HepG2 (cell line): ENCODE measurements around the gene SETD1A. TPM values are rescaled to one million over a fixed set of nuclear protein-coding genes. Genes with fewer than 3 reads are reported as not detected.

ENCODE experiments used
- ATAC-seq: fragments of 200-7000 bp; cut with Tn5 transposase; 3 replicates; pipeline ENCODE4 v1.9.1; 2020; ENCODE audit warnings: mild to moderate bottlenecking, moderate library complexity
- BruUV-seq: library from RNA; stranded (reverse); fragments of 400-500 nt; replicated peaks from 2 replicates; lab custom pipeline; 2021; lab: Mats Ljungman, UMichigan
- CTCF ChIA-PET: fragments of 300-600 bp; formaldehyde crosslinking; extraction: SDS; loops from one replicate; lab custom pipeline; 2021; ENCODE audit warnings: low total read pairs, inconsistent platforms, low intra/inter-chr PET ratio; lab: Yijun Ruan, JAX
- POLR2A ChIA-PET: fragments of 350-600 bp; sonication (Branson Sonifier 250); formaldehyde crosslinking; loops from one replicate; lab custom pipeline; 2020; ENCODE audit warnings: antibody characterized with exemption, inconsistent platforms; lab: Yijun Ruan, JAX
- DNase-seq: peaks from one replicate; pipeline ENCODE4 v3.0.0-alpha.2; 2015; ENCODE audit warnings: low spot score
- FAIRE-seq: peaks from 3 replicates; lab custom pipeline; 2011; peaks lifted over from hg19 to GRCh38; lab: Jason Lieb, UNC
- H2AFZ ChIP-seq: one replicate; pipeline ENCODE4 v1.6.1; 2011; ENCODE audit warnings: low read length, inconsistent platforms
- H3K27ac ChIP-seq: fragments of 300-600 bp; 3 replicates; pipeline ENCODE4 v1.8.0; 2011; ENCODE audit warnings: mixed run types, mild to moderate bottlenecking, mixed read lengths, low read length, inconsistent platforms; ENCODE audit not compliant: insufficient read depth; ENCODE audit errors: extremely low read length
- H3K27me3 ChIP-seq, 2 experiments: fragments of 200-600 bp in 1 of 2; 2 replicates in 1 of 2; 3 replicates in 1 of 2; pipeline versions ENCODE4 v1.6.0 to v1.8.0; 2011; ENCODE audit warnings: low read length in 2 of 2, mild to moderate bottlenecking in 2 of 2, moderate library complexity in 2 of 2, inconsistent platforms in 1 of 2; ENCODE audit not compliant: insufficient read depth in 2 of 2, control insufficient read depth in 1 of 2
- H3K36me3 ChIP-seq, 2 experiments: fragments of 200-600 bp in 1 of 2; replicated peaks in 1 of 2; 2 replicates in 1 of 2; 3 replicates in 1 of 2; pipeline versions ENCODE4 v1.5.1 to v1.8.0; 2011; ENCODE audit warnings: low read length in 2 of 2, inconsistent platforms in 1 of 2; ENCODE audit not compliant: insufficient read depth in 2 of 2, control insufficient read depth in 1 of 2
- H3K4me1 ChIP-seq: 2 replicates; pipeline ENCODE4 v1.5.1; 2012; ENCODE audit warnings: low read length, inconsistent platforms; ENCODE audit not compliant: insufficient read depth
- H3K4me2 ChIP-seq: 2 replicates; pipeline ENCODE4 v1.6.0; 2011; ENCODE audit warnings: low read depth, low read length, inconsistent platforms
- H3K4me3 ChIP-seq, 3 experiments: fragments of 200-600 bp in 1 of 3; sonication (generic), shearing (Covaris generic) in 1 of 3; replicated peaks in 1 of 3; 2 replicates each; pipeline ENCODE4 v1.5.1; 2011 to 2016; ENCODE audit warnings: low read length in 3 of 3, inconsistent platforms in 2 of 3, low read depth in 2 of 3, mild to moderate bottlenecking in 2 of 3, control low read depth in 1 of 3, mixed read lengths in 1 of 3; ENCODE audit not compliant: insufficient read depth in 1 of 3
- H3K79me2 ChIP-seq: one replicate; pipeline ENCODE4 v1.6.1; 2011; ENCODE audit warnings: low read length, inconsistent platforms; ENCODE audit not compliant: insufficient read depth
- H3K9ac ChIP-seq: 2 replicates; pipeline ENCODE4 v1.6.0; 2011; ENCODE audit warnings: mild to moderate bottlenecking, low read depth, low read length, inconsistent platforms; ENCODE audit not compliant: insufficient read depth
- H3K9me3 ChIP-seq: 2 replicates; pipeline ENCODE4 v1.5.1; 2012; ENCODE audit warnings: mild to moderate bottlenecking, low read length
- H4K20me1 ChIP-seq: 2 replicates; pipeline ENCODE4 v1.6.0; 2011; ENCODE audit warnings: inconsistent platforms, mild to moderate bottlenecking, low read length, moderate library complexity; ENCODE audit not compliant: insufficient read depth
- AKNA ChIP-seq: sonication (generic); formaldehyde crosslinking; IDR thresholded peaks from 2 replicates; pipeline ENCODE4 v1.4.0; 2020; ENCODE audit warnings: missing genetic modification reagents, borderline replicate concordance
- HNF1B ChIP-seq: sonication (generic); formaldehyde crosslinking; IDR thresholded peaks from 2 replicates; pipeline ENCODE4 v1.5.1; 2020; ENCODE audit warnings: mild to moderate bottlenecking, moderate library complexity, missing genetic modification reagents
- KLF16 ChIP-seq, 2 experiments: sonication (generic) in 1 of 2; formaldehyde crosslinking in 1 of 2; IDR thresholded peaks; 2 replicates each; pipeline versions ENCODE4 v1.6.1 to v1.8.0; 2016 to 2023; ENCODE audit warnings: missing genetic modification reagents in 2 of 2, missing compliant biosample characterization in 1 of 2
- LBX2 ChIP-seq: sonication (generic); formaldehyde crosslinking; IDR thresholded peaks from 2 replicates; pipeline ENCODE4 v1.5.0; 2020; ENCODE audit warnings: missing genetic modification reagents, mild to moderate bottlenecking, borderline replicate concordance
- YY1 ChIP-seq: IDR thresholded peaks from 2 replicates; pipeline ENCODE4 v1.6.1; 2011; ENCODE audit warnings: low read length, low read depth, moderate library complexity, mild to moderate bottlenecking; ENCODE audit not compliant: insufficient read depth, insufficient replicate concordance
- ZNF777 ChIP-seq: sonication (generic); formaldehyde crosslinking; IDR thresholded peaks from 2 replicates; pipeline ENCODE4 v1.4.0; 2020; ENCODE audit warnings: missing genetic modification reagents
- ZNF800 ChIP-seq: sonication (generic); formaldehyde crosslinking; IDR thresholded peaks from 2 replicates; pipeline ENCODE4 v1.4.0; 2020; ENCODE audit warnings: missing genetic modification reagents
- WGBS: methylation state at CpG from one replicate; pipeline ENCODE4 v1.1.6; 2017; ENCODE audit warnings: low lambda C conversion rate; 5-methylcytosine and 5-hydroxymethylcytosine counted together
- in situ Hi-C: cut with HindIII; loops from 2 replicates; pipeline ENCODE4 v1.10.0; 2017; ENCODE audit warnings: low pct_unique_long_range_greater_than_20kb; ENCODE audit not compliant: extremely low pct_ligation_motif_present
- intact Hi-C: fragments of 100-400 bp; cut with micrococcal nuclease; formaldehyde crosslinking; loops from one replicate; pipeline ENCODE4 v1.10.0; 2022; ENCODE audit not compliant: unreplicated experiment
- polyA plus RNA-seq, 8 experiments: library from polyadenylated mRNA; depleted of rRNA in 3 of 8; stranded (reverse) in 7 of 8; unstranded in 1 of 8; fragments of >200 nt; fragmentation: Illumina TruSeq in 4 of 8; extraction: Trizol in 4 of 8; gene quantifications; 2 replicates each; pipeline versions ENCODE4 v1.2.1 to v1.2.3, GENCODE V29; 2011 to 2016; ENCODE audit warnings: low read depth in 4 of 8, missing spikeins in 1 of 8, mixed read lengths in 1 of 8; ENCODE audit not compliant: insufficient read depth in 1 of 8
- total RNA-seq, 5 experiments: library from RNA; depleted of rRNA; stranded (reverse); fragments of >200 nt; fragmentation: Illumina TruSeq; extraction: Trizol; gene quantifications; 2 replicates each; pipeline ENCODE4 v1.2.3, GENCODE V29; 2016; ENCODE audit warnings: low read depth in 1 of 5

SETD1A gene
- total and polyA plus RNA-seq, 2 of the 13 experiments (the other 11 are each of a cell fraction or from before 2014, with no cell fraction given), result 3.8 to 5.6 TPM

GRCh38 chr16:30924076-30924912 lies 33.3 kb upstream of the SETD1A start (continued):
- no peak for TF ChIP-seq AKNA (CRISPR knock-in tag)
- TF ChIP-seq YY1, result peak; percentile 59

- Histone ChIP-seq H3K36me3 (peaks cover 2 to 9% of the 10 kb centered on the region in 2 experiments; a peak in 2 of 5 replicates), H3K4me2 (peak overlapping the region; percentile 63), H4K20me1 (no peaks in the 10 kb centered on the region; the same call in 1 of the 2 replicates), H3K4me1 (peaks cover 19% of the 10 kb centered on the region), H3K9me3 (no peaks in the 10 kb centered on the region), H3K27ac (no peak overlapping the region), H3K4me3 (peak overlapping the region; percentile 65 to 75 (median 68); a peak in 4 of 6 replicates), H2AFZ (no peak overlapping the region), H3K9ac (peak overlapping the region; percentile 67; the same call in 1 of the 2 replicates), H3K27me3 (no peaks in the 10 kb centered on the region; a peak in 1 of 5 replicates), H3K79me2 (no peaks in the 10 kb centered on the region)
- intact Hi-C loops, result loop anchor here (10.0 kb wide), 1 partner anchor 230 kb away; the partner anchor contains the start of gene SRCAP
- WGBS, result 89% methylated on average over 11 of the region's 11 CpGs
- no TSS peak for BruUV-seq
- FAIRE-seq (no peak), ATAC-seq (no peak), DNase-seq (no peak)
- CTCF ChIA-PET, result no interaction called here
- POLR2A ChIA-PET, result interaction anchor here (0.6 to 1.5 kb wide), 4 partner anchors 17 to 590 kb away, joined by 3 to 6 read pairs (median 4); partner anchors contain the start of gene ORAI3
- in situ Hi-C loops, result loop anchor here (5.0 kb wide), 1 partner anchor 83 kb away; no protein-coding TSS in a partner anchor
- no peak for TF ChIP-seq HNF1B (CRISPR knock-in tag)
- TF ChIP-seq LBX2, result no peak
- no peak for TF ChIP-seq KLF16 (CRISPR knock-in tag; IDR thresholded peaks at IDR 0.05)
- no peak for TF ChIP-seq ZNF777 (CRISPR knock-in tag)
- TF ChIP-seq ZNF800 (CRISPR knock-in tag), result no peak
These were observed 32.5 kb upstream of the SETD1A start for GRCh38 chr16:30924913-30925631.
